ENCODE results near the gene TYRP1. TPM values are rescaled to one million over a fixed set of nuclear protein-coding genes. Genes with fewer than 3 reads are reported as not detected.

Gene TYRP1
- total RNA-seq, result 0.46 and 12.8 TPM in 2 replicates

DNA sequence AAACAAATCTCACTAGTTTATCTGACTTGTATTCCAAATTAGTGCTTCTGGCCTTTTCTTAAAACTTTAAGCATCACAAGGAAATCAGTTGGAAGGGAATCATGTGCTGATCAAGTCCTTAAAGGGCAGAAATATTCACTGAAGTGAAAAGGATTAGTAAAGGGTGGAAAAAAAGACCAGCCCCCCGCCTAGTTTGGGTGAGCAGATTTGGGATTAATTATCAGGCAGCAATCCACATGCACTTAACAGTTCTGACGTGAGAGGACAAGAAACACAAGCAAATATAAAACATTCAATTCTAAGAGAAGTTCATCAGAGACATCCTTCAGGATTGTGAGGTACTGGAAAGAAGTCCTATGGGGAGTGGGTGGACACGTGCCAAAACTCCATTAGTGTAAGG lies at the start of gene TYRP1:
Gene TYRP1 (plus strand): TSS at position 245 of the 400 bp plus-strand sequence. CDS start 612 bp downstream, outside the sequence.

Other genes starting within 250 kb of the TYRP1 start
- gene LURAP1L, start 81.6 kb downstream of the TYRP1 start, total RNA-seq, result 9.0 and 33.0 TPM in 2 replicates

Measured in smooth muscle cell of the umbilical artery (primary cell).